ENCODE data around the gene POMGNT2. TPM values are rescaled to one million over a fixed set of nuclear protein-coding genes. Genes with fewer than 3 reads are reported as not detected.

POMGNT2 gene
- total and polyA plus RNA-seq, 12 donors: 7.1 to 29.4 (median 16.9) TPM

Other genes starting within 250 kb of the POMGNT2 start
- gene CYP8B1, start 230.2 kb downstream of the POMGNT2 start, total RNA-seq: not detected
- gene CYP8B1, start 230.2 kb downstream of the POMGNT2 start, polyA plus RNA-seq: not detected
- gene ZNF662, start 199.9 kb downstream of the POMGNT2 start, total RNA-seq: 1 to 10 TPM; 3.7 to 6.9 (median 5.5) TPM
- gene ZNF662, start 199.9 kb downstream of the POMGNT2 start, polyA plus RNA-seq: 1 to 10 TPM in 1 of 2 donors, under 1 TPM in 1; 0.91 to 5.0 TPM
- 1 to 10 TPM in 3 of 10 donors, under 1 TPM in 7; 0.28 to 1.5 (median 0.66) TPM for gene GASK1A, start 126.8 kb downstream of the POMGNT2 start, total RNA-seq
- under 1 TPM; 0.48 to 0.59 TPM for gene GASK1A, start 126.8 kb downstream of the POMGNT2 start, polyA plus RNA-seq
- 10 to 100 TPM; 20.9 to 51.9 (median 29.2) TPM for gene SNRK, start 180.5 kb upstream of the POMGNT2 start, total RNA-seq
- gene SNRK, start 180.5 kb upstream of the POMGNT2 start, polyA plus RNA-seq: 10 to 100 TPM; 11.4 to 12.9 TPM

All from heart right ventricle (tissue), 12 donors.